Measurements from ENCODE around the gene PER3.
"Not testable (repeated sequence)": the region's sequence is repeated elsewhere in the genome, so short reads cannot be mapped to it uniquely, and the experiment has no call there.

The PER3 gene

GRCh38 chr1:7780976-7781375, 3.1 kb upstream of the PER3 start:
- no peak for DNase-seq

- no peak for DNase-seq
Observed at GRCh38 chr1:7781501-7781900, 2.6 kb upstream of the PER3 start.

- DNase-seq, result no peak
Observed at GRCh38 chr1:7781923-7782495, 2.1 kb upstream of the PER3 start.

GRCh38 chr1:7783178-7783711, 846 bp upstream of the PER3 start:
- DNase-seq, result peak; percentile 40

GRCh38 chr1:7784492-7785071, 491 bp downstream of the PER3 start:
- no peak for DNase-seq

- no peak for DNase-seq
Observed at GRCh38 chr1:7785108-7785507, 1.0 kb downstream of the PER3 start.

- no peak for DNase-seq
Observed at GRCh38 chr1:7786795-7787194, 2.7 kb downstream of the PER3 start.

- no peak for DNase-seq
Observed at GRCh38 chr1:7789828-7790227, 5.7 kb downstream of the PER3 start.

- DNase-seq, result not testable (repeated sequence)
Observed at GRCh38 chr1:7791027-7791426, 6.9 kb downstream of the PER3 start.

- DNase-seq, result no peak
Observed at GRCh38 chr1:7795406-7795805, 11.3 kb downstream of the PER3 start.

- DNase-seq, result no peak
Observed at GRCh38 chr1:7805460-7805859, 21.4 kb downstream of the PER3 start.

- DNase-seq, result no peak
Observed at GRCh38 chr1:7808253-7808844, 24.3 kb downstream of the PER3 start.

- DNase-seq, result no peak
Observed at GRCh38 chr1:7809742-7810141, 25.7 kb downstream of the PER3 start.

GRCh38 chr1:7810395-7810794, 26.3 kb downstream of the PER3 start:
- peak; percentile 79 for DNase-seq

GRCh38 chr1:7811476-7811875, 27.4 kb downstream of the PER3 start:
- DNase-seq, result no peak

- DNase-seq, result no peak
Observed at GRCh38 chr1:7813677-7814373, 29.7 kb downstream of the PER3 start.

- no peak for DNase-seq
Observed at GRCh38 chr1:7821282-7821681, 37.2 kb downstream of the PER3 start.

GRCh38 chr1:7824701-7825100, 40.6 kb downstream of the PER3 start:
- no peak for DNase-seq

- DNase-seq, result no peak
Observed at GRCh38 chr1:7826363-7826762, 42.3 kb downstream of the PER3 start.

GRCh38 chr1:7827126-7827955, 43.2 kb downstream of the PER3 start:
- no peak for DNase-seq

- no peak for DNase-seq
Observed at GRCh38 chr1:7831458-7831857, 47.4 kb downstream of the PER3 start.

GRCh38 chr1:7833035-7833434, 48.9 kb downstream of the PER3 start:
- DNase-seq, result no peak

- DNase-seq, result no peak
Observed at GRCh38 chr1:7838714-7839113, 54.6 kb downstream of the PER3 start.

All from NCI-H226 (cell line).